HUDEP-2 (cell line): ENCODE results near the gene OR12D2.
"Not testable (repeated sequence)": the region's sequence is repeated elsewhere in the genome, so short reads cannot be mapped to it uniquely, and the experiment has no call there.

Source experiments
- DNase-seq, 76 experiments: peaks; one replicate each; lab custom pipeline; 2025; ENCODE audit not compliant: unreplicated experiment in 76 of 76; lab: John Stamatoyannopoulos, UW

Gene OR12D2

GRCh38 chr6:29395331-29395730 lies at the start of gene OR12D2:
OR12D2 (plus strand) TSS chr6:29395631; CDS start chr6:29396700, 1,069 bp downstream.
- no peak for DNase-seq

GRCh38 chr6:29349348-29349747 lies 46.1 kb upstream of the OR12D2 start:
- not testable (repeated sequence) for DNase-seq

- no peak for DNase-seq
These were observed 40.5 kb upstream of the OR12D2 start for GRCh38 chr6:29354980-29355379.

GRCh38 chr6:29355603-29356002 lies 39.8 kb upstream of the OR12D2 start:
- peak in 1 of 76 experiments; percentile 6 for DNase-seq

- no peak for DNase-seq
These were observed 26.7 kb upstream of the OR12D2 start, which contains the start of gene OR5V1 for GRCh38 chr6:29368765-29369164. OR5V1 (minus strand) TSS chr6:29368865; CDS start chr6:29356195, 12,670 bp downstream.

- DNase-seq, result no peak
These were observed 20.2 kb upstream of the OR12D2 start, which contains the start of gene OR12D3 for GRCh38 chr6:29375191-29375590. OR12D3 (minus strand) TSS chr6:29375291; CDS start chr6:29375287, 4 bp downstream.

GRCh38 chr6:29376003-29376402 lies 19.4 kb upstream of the OR12D2 start:
- peak in 5 of 76 experiments; percentile 6 to 36 (median 13) for DNase-seq

- DNase-seq, result no peak
These were observed 6.9 kb upstream of the OR12D2 start for GRCh38 chr6:29388533-29388932.

GRCh38 chr6:29399525-29399924 lies 4.1 kb downstream of the OR12D2 start:
- DNase-seq, result peak in 1 of 76 experiments; percentile 3

- no peak for DNase-seq
These were observed 8.4 kb downstream of the OR12D2 start for GRCh38 chr6:29403801-29404200.

GRCh38 chr6:29414588-29414987 lies 19.2 kb downstream of the OR12D2 start, which contains the start of gene OR12D1:
OR12D1 (plus strand) TSS chr6:29414928.
- DNase-seq, result no peak

- DNase-seq, result no peak
These were observed 24.1 kb downstream of the OR12D2 start for GRCh38 chr6:29419516-29419915.

- DNase-seq, result no peak
These were observed 28.7 kb downstream of the OR12D2 start for GRCh38 chr6:29424168-29424567.

GRCh38 chr6:29424575-29424974 lies 29.1 kb downstream of the OR12D2 start:
- no peak for DNase-seq

- DNase-seq, result no peak
These were observed 29.6 kb downstream of the OR12D2 start for GRCh38 chr6:29425075-29425474.

- DNase-seq, result no peak
These were observed 31.2 kb downstream of the OR12D2 start for GRCh38 chr6:29426654-29427053.

GRCh38 chr6:29436730-29437129 lies 41.3 kb downstream of the OR12D2 start:
- not testable (repeated sequence) for DNase-seq

- DNase-seq, result no peak
These were observed 43.6 kb downstream of the OR12D2 start, which contains the start of gene OR10C1 for GRCh38 chr6:29439006-29439405. OR10C1 (plus strand) TSS chr6:29439306; CDS start chr6:29440016, 710 bp downstream.

- peak in 2 of 76 experiments; percentile 3 to 6 for DNase-seq
These were observed 47.3 kb downstream of the OR12D2 start for GRCh38 chr6:29442719-29443118.

GRCh38 chr6:29444031-29444430 lies 48.6 kb downstream of the OR12D2 start:
- not testable (repeated sequence) for DNase-seq
